HepG2 (cell line): ENCODE results near the gene SSMEM1.

Source experiments
- CC2D1A ChIP-seq: sonication (generic); formaldehyde crosslinking; IDR thresholded peaks from 2 replicates; pipeline ENCODE4 v1.8.1; 2023; ENCODE audit warnings: mild to moderate bottlenecking, missing genetic modification reagents
- CTCF ChIP-seq: sonication (generic); formaldehyde crosslinking; IDR thresholded peaks from 2 replicates; pipeline ENCODE4 v1.5.0; 2020; ENCODE audit warnings: mild to moderate bottlenecking, missing genetic modification reagents, moderate library complexity
- EZH2 ChIP-seq: conservative IDR thresholded peaks from 2 replicates; pipeline ENCODE4 v1.6.1; 2012; ENCODE audit warnings: mild to moderate bottlenecking, low read depth, low read length, moderate library complexity
- FOXJ3 ChIP-seq: sonication (generic); formaldehyde crosslinking; IDR thresholded peaks from 2 replicates; pipeline ENCODE4 v1.4.0; 2020; ENCODE audit warnings: missing genetic modification reagents, mild to moderate bottlenecking, borderline replicate concordance
- HNF4G ChIP-seq, 2 experiments: sonication (generic) in 1 of 2; formaldehyde crosslinking in 1 of 2; IDR thresholded peaks; 2 replicates each; pipeline versions ENCODE4 v1.4.0 to v1.6.1; 2011 to 2020; ENCODE audit warnings: borderline replicate concordance in 2 of 2, low read depth in 2 of 2, mild to moderate bottlenecking in 2 of 2, low read length in 1 of 2, missing genetic modification reagents in 1 of 2, moderate library complexity in 1 of 2
- MAF1 ChIP-seq: sonication (generic); formaldehyde crosslinking; IDR thresholded peaks from 2 replicates; pipeline ENCODE4 v1.5.0; 2020; ENCODE audit warnings: missing genetic modification reagents, borderline replicate concordance
- MTA1 ChIP-seq: sonication (generic); formaldehyde crosslinking; IDR thresholded peaks from 2 replicates; pipeline ENCODE4 v1.4.0; 2020; ENCODE audit warnings: missing genetic modification reagents, mild to moderate bottlenecking, borderline replicate concordance
- NFE2 ChIP-seq: sonication (generic); formaldehyde crosslinking; IDR thresholded peaks from 2 replicates; pipeline ENCODE4 v1.4.0; 2020; ENCODE audit warnings: missing genetic modification reagents
- NFYB ChIP-seq: sonication (generic); formaldehyde crosslinking; IDR thresholded peaks from 2 replicates; pipeline ENCODE4 v1.4.0; 2020; ENCODE audit warnings: missing genetic modification reagents
- POGZ ChIP-seq: sonication (generic); formaldehyde crosslinking; IDR thresholded peaks from 2 replicates; pipeline ENCODE4 v1.4.0; 2020; ENCODE audit warnings: mild to moderate bottlenecking, missing genetic modification reagents
- POLR2AphosphoS5 ChIP-seq: IDR thresholded peaks from 2 replicates; pipeline ENCODE4 v1.6.1; 2012; ENCODE audit warnings: low read depth, low read length
- RAD21 ChIP-seq: fragments of 450-650 bp; formaldehyde crosslinking; IDR thresholded peaks from 2 replicates; pipeline ENCODE4 v1.5.0; 2020; ENCODE audit warnings: mild to moderate bottlenecking
- ZNF784 ChIP-seq: sonication (generic); formaldehyde crosslinking; IDR thresholded peaks from 2 replicates; pipeline ENCODE4 v1.5.1; 2020; ENCODE audit warnings: missing genetic modification reagents, mild to moderate bottlenecking, borderline replicate concordance
- TF ChIP-seq, protein P1 (sequence below): sonication (generic); formaldehyde crosslinking; IDR thresholded peaks from 2 replicates; pipeline ENCODE4 v1.4.0; 2020; ENCODE audit warnings: missing genetic modification reagents

- TF ChIP-seq CC2D1A (no peak), HNF4G (IDR thresholded peaks at IDR 0.05; ENCODE audit: borderline replicate concordance, low read depth, low read length) (no peak), HNF4G (CRISPR knock-in tag; IDR thresholded peaks at IDR 0.05; ENCODE audit: borderline replicate concordance, low read depth) (no peak), POGZ (CRISPR knock-in tag) (no peak), POLR2AphosphoS5 (no peak), NFYB (CRISPR knock-in tag) (no peak), CTCF (CRISPR knock-in tag) (no peak), NFE2 (CRISPR knock-in tag) (no peak), MTA1 (CRISPR knock-in tag) (no peak), EZH2 (no peak), RAD21 (CRISPR knock-in tag) (no peak), MAF1 (no peak), FOXJ3 (CRISPR knock-in tag) (no peak), ZNF784 (CRISPR knock-in tag) (no peak)
- TF ChIP-seq, protein P1, sequence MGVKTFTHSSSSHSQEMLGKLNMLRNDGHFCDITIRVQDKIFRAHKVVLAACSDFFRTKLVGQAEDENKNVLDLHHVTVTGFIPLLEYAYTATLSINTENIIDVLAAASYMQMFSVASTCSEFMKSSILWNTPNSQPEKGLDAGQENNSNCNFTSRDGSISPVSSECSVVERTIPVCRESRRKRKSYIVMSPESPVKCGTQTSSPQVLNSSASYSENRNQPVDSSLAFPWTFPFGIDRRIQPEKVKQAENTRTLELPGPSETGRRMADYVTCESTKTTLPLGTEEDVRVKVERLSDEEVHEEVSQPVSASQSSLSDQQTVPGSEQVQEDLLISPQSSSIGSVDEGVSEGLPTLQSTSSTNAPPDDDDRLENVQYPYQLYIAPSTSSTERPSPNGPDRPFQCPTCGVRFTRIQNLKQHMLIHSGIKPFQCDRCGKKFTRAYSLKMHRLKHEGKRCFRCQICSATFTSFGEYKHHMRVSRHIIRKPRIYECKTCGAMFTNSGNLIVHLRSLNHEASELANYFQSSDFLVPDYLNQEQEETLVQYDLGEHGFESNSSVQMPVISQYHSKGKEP = no peak
These were observed 15.9 kb upstream of the SSMEM1 start for GRCh38 chr7:130191791-130192190.
